ENCODE results near the gene CPSF4L.

DNA sequence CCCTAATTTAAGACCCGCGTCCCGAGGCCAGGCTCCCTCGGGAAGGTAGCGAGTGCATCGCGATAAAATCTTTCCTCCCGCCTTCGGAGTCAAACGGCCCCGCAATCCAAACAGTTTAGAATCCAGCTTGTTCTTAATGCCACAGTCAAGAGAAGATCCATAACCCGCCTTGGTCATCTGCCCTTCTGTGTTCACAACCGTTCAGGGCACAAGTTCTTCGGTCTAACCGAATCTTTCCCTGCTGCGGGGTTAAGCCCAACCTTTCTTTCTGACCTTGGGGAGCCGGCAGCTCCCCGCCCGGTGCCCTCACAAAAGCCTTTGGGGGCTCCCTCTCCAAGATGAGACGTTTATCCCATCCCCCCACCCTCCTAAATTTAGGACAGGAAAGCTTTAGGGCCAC, 30.3 kb downstream of the CPSF4L start:
- no peak for TF ChIP-seq CTCF (IDR thresholded peaks at IDR 0.05)
- TF ChIP-seq POLR2A (IDR thresholded peaks at IDR 0.05): no peak

Data from heart left ventricle (tissue), 13 donors.